Retinal pigment epithelial cell (primary cell): ENCODE results near the gene PCSK6.

Experiments
- DNase-seq: peaks from one replicate; pipeline ENCODE4 v3.0.0-alpha.2; 2010; ENCODE audit warnings: low read depth
- H3K4me3 ChIP-seq: 2 replicates; pipeline ENCODE4 v1.5.1; 2011; ENCODE audit warnings: mild to moderate bottlenecking, low read length, control low read depth, moderate library complexity
- CTCF ChIP-seq: conservative IDR thresholded peaks from 2 replicates; pipeline ENCODE4 v1.5.1; 2011; ENCODE audit warnings: low read depth, low read length, control low read depth, inconsistent platforms

Gene PCSK6

GRCh38 chr15:101314336-101315125 is 175.0 kb downstream of the PCSK6 start:
- DNase-seq, result no peak
- TF ChIP-seq CTCF, result no peak
- no peak overlapping the region for H3K4me3 ChIP-seq

- TF ChIP-seq CTCF, result no peak
- no peak overlapping the region for H3K4me3 ChIP-seq
- DNase-seq, result no peak
Observed at GRCh38 chr15:101313041-101313761, 176.3 kb downstream of the PCSK6 start.

- no peak overlapping the region for H3K4me3 ChIP-seq
- no peak for DNase-seq
- no peak for TF ChIP-seq CTCF
Observed at GRCh38 chr15:101310508-101310907, 179.0 kb downstream of the PCSK6 start.

- no peak for DNase-seq
- TF ChIP-seq CTCF, result no peak
- no peak overlapping the region for H3K4me3 ChIP-seq
Observed at GRCh38 chr15:101310161-101310480, 179.4 kb downstream of the PCSK6 start.

GRCh38 chr15:101309436-101310160 is 179.9 kb downstream of the PCSK6 start:
- no peak for DNase-seq

GRCh38 chr15:101308604-101309435 is 180.7 kb downstream of the PCSK6 start:
- no peak for DNase-seq
- H3K4me3 ChIP-seq, result no peak overlapping the region
- no peak for TF ChIP-seq CTCF

More at GRCh38 chr15:101309436-101310160, 179.9 kb downstream of the PCSK6 start:
- no peak for TF ChIP-seq CTCF
- no peak overlapping the region for H3K4me3 ChIP-seq
